ENCODE results near the gene VAMP7. TPM values are rescaled to one million over a fixed set of nuclear protein-coding genes. Genes with fewer than 3 reads are reported as not detected.

Gene VAMP7
- total RNA-seq, 2 experiments from 2014 or later, result 30.5 to 30.7 TPM

DNA sequence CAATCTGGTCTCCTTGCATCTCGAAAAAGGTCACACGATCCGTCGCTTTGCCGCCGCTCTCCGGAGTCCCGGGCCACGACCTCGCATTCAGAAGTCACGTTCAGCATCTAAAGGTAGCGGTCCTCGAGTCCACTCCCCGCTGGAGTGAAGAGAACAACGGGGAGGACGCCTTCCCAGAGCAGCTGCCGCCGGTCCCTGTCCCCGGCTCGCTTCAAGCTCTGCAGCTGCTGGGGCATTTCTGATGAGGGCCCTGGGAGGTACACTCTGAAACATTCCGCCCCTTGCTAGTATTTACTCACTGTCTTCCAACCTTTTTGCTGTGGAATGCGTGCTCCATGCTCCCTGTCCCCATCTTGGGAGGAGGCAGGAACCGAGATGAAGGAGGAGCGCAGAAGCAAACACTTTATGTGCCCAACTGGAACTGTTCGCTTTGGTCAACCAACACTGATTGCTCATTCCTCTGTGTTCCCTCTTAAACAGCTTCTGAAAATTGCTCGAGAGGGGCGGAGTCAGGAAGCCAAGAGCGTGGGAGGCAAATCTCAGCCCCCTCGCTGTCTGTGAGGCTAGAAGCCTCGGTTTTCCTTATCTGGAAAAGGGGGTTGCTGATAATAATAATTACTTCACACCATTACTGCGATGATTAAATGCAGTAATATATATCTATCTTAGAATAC, 6.4 kb upstream of the VAMP7 start:
- POLR2A ChIA-PET, result no interaction called here
- peak overlapping the region; percentile 40 for H3K4me3 Mint-ChIP-seq
- H3K36me3 Mint-ChIP-seq (ENCODE audit: low read depth), result no peaks in the 10 kb centered on the region
- peaks cover 17% of the 10 kb centered on the region for H3K27me3 Mint-ChIP-seq
- no peak for ATAC-seq
- CTCF ChIA-PET, result no interaction called here
- H3K4me1 Mint-ChIP-seq (ENCODE audit: low read depth), result peaks cover 3% of the 10 kb centered on the region
- no peak overlapping the region for H3K27ac Mint-ChIP-seq
- no peak for DNase-seq
- intact Hi-C loops (cut with micrococcal nuclease), result no loop called here
- TF ChIP-seq, protein P1, sequence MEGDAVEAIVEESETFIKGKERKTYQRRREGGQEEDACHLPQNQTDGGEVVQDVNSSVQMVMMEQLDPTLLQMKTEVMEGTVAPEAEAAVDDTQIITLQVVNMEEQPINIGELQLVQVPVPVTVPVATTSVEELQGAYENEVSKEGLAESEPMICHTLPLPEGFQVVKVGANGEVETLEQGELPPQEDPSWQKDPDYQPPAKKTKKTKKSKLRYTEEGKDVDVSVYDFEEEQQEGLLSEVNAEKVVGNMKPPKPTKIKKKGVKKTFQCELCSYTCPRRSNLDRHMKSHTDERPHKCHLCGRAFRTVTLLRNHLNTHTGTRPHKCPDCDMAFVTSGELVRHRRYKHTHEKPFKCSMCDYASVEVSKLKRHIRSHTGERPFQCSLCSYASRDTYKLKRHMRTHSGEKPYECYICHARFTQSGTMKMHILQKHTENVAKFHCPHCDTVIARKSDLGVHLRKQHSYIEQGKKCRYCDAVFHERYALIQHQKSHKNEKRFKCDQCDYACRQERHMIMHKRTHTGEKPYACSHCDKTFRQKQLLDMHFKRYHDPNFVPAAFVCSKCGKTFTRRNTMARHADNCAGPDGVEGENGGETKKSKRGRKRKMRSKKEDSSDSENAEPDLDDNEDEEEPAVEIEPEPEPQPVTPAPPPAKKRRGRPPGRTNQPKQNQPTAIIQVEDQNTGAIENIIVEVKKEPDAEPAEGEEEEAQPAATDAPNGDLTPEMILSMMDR (IDR thresholded peaks at IDR 0.05), result no peak
- H3K9me3 Mint-ChIP-seq, result peaks cover 1% of the 10 kb centered on the region

DNA sequence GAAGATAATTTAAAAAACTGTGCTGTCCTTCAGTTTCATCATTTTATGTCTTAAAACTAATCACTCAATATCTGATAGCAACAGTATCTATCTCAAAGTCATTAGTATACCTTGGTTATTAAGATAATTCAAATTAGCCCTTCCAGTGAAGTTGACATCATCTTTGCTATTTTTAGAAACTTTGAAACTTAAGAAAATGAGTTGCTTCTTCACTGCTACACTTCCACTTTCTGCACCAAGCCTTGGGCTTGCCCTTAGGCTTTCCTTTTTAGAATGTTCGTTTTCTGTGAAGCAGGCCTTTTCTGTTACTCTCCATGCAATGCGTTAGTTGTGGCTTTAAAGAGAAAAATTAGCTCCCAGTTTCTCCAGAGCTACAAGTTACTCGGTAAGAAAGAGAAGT, 4.4 kb upstream of the VAMP7 start:
- intact Hi-C loops (cut with micrococcal nuclease), result no loop called here
- ATAC-seq, result no peak
- no peak for DNase-seq
- Mint-ChIP-seq H3K27me3 (peaks cover 17% of the 10 kb centered on the region), H3K36me3 (ENCODE audit: low read depth) (no peaks in the 10 kb centered on the region), H3K9me3 (no peaks in the 10 kb centered on the region), H3K4me3 (no peak overlapping the region), H3K27ac (no peak overlapping the region), H3K4me1 (ENCODE audit: low read depth) (peaks cover 7% of the 10 kb centered on the region)
- TF ChIP-seq, protein P1 (IDR thresholded peaks at IDR 0.05), result no peak
- ChIA-PET POLR2A (no interaction called here), CTCF (no interaction called here)

DNA sequence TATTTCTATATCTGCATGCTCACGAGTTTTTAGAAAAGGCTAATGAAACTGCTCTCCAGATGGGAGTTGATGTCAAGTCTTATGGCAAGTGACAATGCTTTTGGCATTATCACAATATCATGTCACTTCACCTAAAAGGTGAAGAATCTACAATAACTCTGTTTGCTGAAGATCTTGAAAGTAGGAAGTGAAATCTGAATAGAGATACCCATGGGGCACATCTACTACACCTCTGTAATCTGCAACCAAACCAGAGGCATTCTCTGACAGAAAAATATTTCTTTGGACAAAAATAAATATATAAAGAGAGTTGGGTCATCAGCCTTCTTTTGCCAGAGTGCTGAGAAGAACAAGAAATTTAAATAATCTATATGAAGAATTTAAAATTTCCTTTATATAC, 3.9 kb upstream of the VAMP7 start:
- intact Hi-C loops (cut with micrococcal nuclease), result no loop called here
- Mint-ChIP-seq H3K4me1 (ENCODE audit: low read depth) (peaks cover 10% of the 10 kb centered on the region), H3K36me3 (ENCODE audit: low read depth) (no peaks in the 10 kb centered on the region), H3K27me3 (peaks cover 17% of the 10 kb centered on the region), H3K4me3 (no peak overlapping the region), H3K27ac (no peak overlapping the region), H3K9me3 (no peaks in the 10 kb centered on the region)
- ATAC-seq, result no peak
- ChIA-PET POLR2A (no interaction called here), CTCF (no interaction called here)
- DNase-seq, result no peak
- TF ChIP-seq, protein P1 (IDR thresholded peaks at IDR 0.05), result no peak

DNA sequence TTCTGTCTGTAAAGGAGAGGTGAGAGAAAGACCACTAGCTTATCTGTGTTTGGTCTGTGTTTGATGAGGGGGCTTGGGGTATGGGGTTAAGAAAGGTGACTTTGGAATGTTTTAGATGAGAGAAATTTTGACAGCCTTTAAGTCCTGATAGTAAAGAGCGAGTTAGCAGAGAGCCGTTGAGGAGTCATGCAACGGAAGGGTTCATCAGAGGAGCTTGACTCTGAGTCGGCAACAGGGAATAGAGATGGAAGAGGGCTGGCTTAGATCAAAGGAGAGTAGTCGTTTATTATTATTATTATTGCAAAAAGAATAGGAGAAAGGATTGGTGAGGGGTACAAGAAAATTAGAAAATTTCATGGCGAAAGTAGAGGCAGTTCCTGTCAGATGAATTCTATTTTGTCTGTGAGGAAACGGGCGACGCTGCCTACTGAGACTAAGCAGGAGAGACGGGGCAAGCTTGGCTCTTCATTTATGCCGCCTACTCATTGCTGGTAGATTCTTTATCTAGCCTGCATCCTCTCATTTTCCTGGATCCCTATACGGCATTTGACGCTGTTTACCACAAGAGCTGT, 473 bp upstream of the VAMP7 start:
- no peak for ATAC-seq
- Mint-ChIP-seq H3K36me3 (ENCODE audit: low read depth) (no peaks in the 10 kb centered on the region), H3K4me1 (ENCODE audit: low read depth) (peaks cover 15% of the 10 kb centered on the region), H3K9me3 (no peaks in the 10 kb centered on the region), H3K4me3 (peak overlapping the region; percentile 86), H3K27ac (peak overlapping the region; percentile 91), H3K27me3 (peaks cover under 1% of the 10 kb centered on the region)
- intact Hi-C loops (cut with micrococcal nuclease), result no loop called here
- POLR2A ChIA-PET, result no interaction called here
- no peak for DNase-seq
- CTCF ChIA-PET, result no interaction called here
- TF ChIP-seq, protein P1 (IDR thresholded peaks at IDR 0.05), result no peak

DNA sequence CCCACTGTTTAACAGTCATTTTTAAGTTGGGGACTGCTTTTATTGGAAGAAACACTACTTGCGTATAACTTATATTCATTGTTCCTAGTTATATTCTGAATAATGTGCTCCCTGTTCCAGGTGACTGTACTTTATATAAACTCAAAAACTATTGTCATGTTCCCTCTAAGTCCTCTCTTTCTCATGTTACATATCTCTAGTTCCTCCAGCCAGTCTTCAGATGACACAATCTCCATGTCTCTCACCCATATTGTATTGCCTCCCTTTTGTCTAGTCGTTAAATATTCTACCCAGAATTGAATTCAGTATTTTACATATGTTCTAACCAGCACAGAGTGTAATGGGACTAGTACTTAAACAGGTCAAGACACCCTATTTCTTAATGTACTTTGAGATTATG, 5.3 kb downstream of the VAMP7 start:
- H3K9me3 Mint-ChIP-seq, result no peaks in the 10 kb centered on the region
- no peak for DNase-seq
- CTCF ChIA-PET, result no interaction called here

More for the DNA sequence above, 5.3 kb downstream of the VAMP7 start:
- H3K36me3 Mint-ChIP-seq (ENCODE audit: low read depth), result peaks cover 6% of the 10 kb centered on the region
- H3K27ac Mint-ChIP-seq, result no peak overlapping the region
- peaks cover 27% of the 10 kb centered on the region for H3K4me1 Mint-ChIP-seq (ENCODE audit: low read depth)
- H3K27me3 Mint-ChIP-seq, result no peaks in the 10 kb centered on the region
- POLR2A ChIA-PET, result no interaction called here
- no peak overlapping the region for H3K4me3 Mint-ChIP-seq
- ATAC-seq, result no peak
- intact Hi-C loops (cut with micrococcal nuclease), result no loop called here
- TF ChIP-seq, protein P1 (IDR thresholded peaks at IDR 0.05), result no peak

Data from activated CD8-positive, alpha-beta T cell treated with anti-CD3 and anti-CD28 coated beads for 36 hours (primary cell).